DND-41 (cell line): ENCODE results near the gene CXCL6.

ENCODE experiments used
- ATAC-seq: fragments of 200-7000 bp; cut with Tn5 transposase; 3 replicates; pipeline ENCODE4 v1.9.1; 2021; ENCODE audit warnings: low read depth; ENCODE audit not compliant: insufficient read depth
- DNase-seq: peaks from one replicate; pipeline ENCODE4 v3.0.0-alpha.2; 2020
- H2AFZ ChIP-seq: 2 replicates; pipeline ENCODE4 v1.6.0; 2012; ENCODE audit warnings: low read depth, low read length
- H3K27ac ChIP-seq: 2 replicates; pipeline ENCODE4 v1.5.1; 2012; ENCODE audit warnings: low read length, inconsistent platforms
- H3K27me3 ChIP-seq: fragments of 200-600 bp; sonication (generic); 2 replicates; pipeline ENCODE4 v1.6.0; 2012; ENCODE audit warnings: low read length, mild to moderate bottlenecking, inconsistent platforms; ENCODE audit not compliant: insufficient read depth, poor library complexity
- H3K36me3 ChIP-seq: 2 replicates; pipeline ENCODE4 v1.5.1; 2012; ENCODE audit warnings: low read length, inconsistent platforms; ENCODE audit not compliant: insufficient read depth
- H3K4me1 ChIP-seq: 2 replicates; pipeline ENCODE4 v1.5.1; 2012; ENCODE audit warnings: mild to moderate bottlenecking, low read length; ENCODE audit not compliant: insufficient read depth
- H3K4me2 ChIP-seq: 2 replicates; pipeline ENCODE4 v1.6.0; 2012; ENCODE audit warnings: mild to moderate bottlenecking, moderate library complexity, low read length, inconsistent platforms; ENCODE audit not compliant: insufficient read depth
- H3K4me3 ChIP-seq, 2 experiments: fragments of 200-600 bp in 1 of 2; shearing (Covaris generic) in 1 of 2; 2 replicates each; pipeline ENCODE4 v1.5.1; 2012 to 2016; ENCODE audit warnings: inconsistent platforms in 2 of 2, low read length in 2 of 2, mild to moderate bottlenecking in 2 of 2, low read depth in 1 of 2, moderate library complexity in 1 of 2
- H3K79me2 ChIP-seq: 2 replicates; pipeline ENCODE4 v1.6.0; 2012; ENCODE audit warnings: low read length, inconsistent platforms; ENCODE audit not compliant: insufficient read depth
- H3K9ac ChIP-seq: 2 replicates; pipeline ENCODE4 v1.6.0; 2012; ENCODE audit warnings: low read depth, mild to moderate bottlenecking, inconsistent platforms, low read length, moderate library complexity
- H3K9me3 ChIP-seq: 2 replicates; pipeline ENCODE4 v1.5.1; 2012; ENCODE audit warnings: low read length, moderate library complexity, mild to moderate bottlenecking, inconsistent platforms; ENCODE audit not compliant: insufficient read depth, severe bottlenecking
- H4K20me1 ChIP-seq: 2 replicates; pipeline ENCODE4 v1.6.0; 2012; ENCODE audit warnings: low read length; ENCODE audit not compliant: insufficient read depth
- EZH2 ChIP-seq: IDR thresholded peaks from 3 replicates; pipeline ENCODE4 v1.6.1; 2012; ENCODE audit warnings: borderline replicate concordance, low read depth, mild to moderate bottlenecking, moderate library complexity, low read length, inconsistent platforms; ENCODE audit not compliant: severe bottlenecking
- TF ChIP-seq, protein P1 (sequence below): IDR thresholded peaks from 2 replicates; pipeline ENCODE4 v1.5.1; 2012; ENCODE audit warnings: borderline replicate concordance, low read length, moderate library complexity, mild to moderate bottlenecking; ENCODE audit not compliant: poor library complexity, severe bottlenecking; ENCODE audit errors: extremely low read depth

Gene CXCL6

DNA sequence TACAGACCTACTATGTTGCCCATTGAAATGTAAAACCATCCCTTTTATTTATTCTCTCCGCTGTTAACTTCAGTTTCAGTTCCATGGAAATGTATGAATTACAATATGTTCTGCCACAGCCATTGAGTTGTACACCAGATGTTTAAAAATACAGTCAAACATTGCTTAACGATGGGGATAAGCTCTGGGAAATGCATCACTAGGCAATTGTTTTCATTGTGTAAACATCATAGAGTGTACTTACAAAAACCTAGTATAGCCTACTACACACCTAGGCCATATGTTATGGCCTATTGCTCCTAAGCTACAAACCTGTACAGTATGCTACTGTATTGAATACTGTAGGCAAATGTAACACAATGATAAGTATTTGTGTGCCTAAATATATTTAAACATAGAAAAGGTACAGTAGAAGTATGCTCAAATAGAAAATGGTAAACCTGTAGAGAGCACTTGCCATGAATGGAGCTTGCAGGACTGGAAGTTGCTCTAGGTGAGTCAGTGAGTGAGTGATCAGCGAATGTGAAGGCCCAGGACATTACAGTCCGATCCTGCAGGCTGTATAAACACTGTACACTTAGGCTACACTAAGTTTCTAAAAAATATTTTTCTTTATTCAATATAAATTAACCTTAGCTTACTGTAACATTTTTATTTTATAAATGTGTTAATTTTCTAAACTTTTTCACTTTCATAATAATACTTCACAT lies 13.9 kb downstream of the CXCL6 start:
- no peaks in the 10 kb centered on the region for H3K4me1 ChIP-seq
- H2AFZ ChIP-seq: no peak overlapping the region
- no peaks in the 10 kb centered on the region for H3K27me3 ChIP-seq
- no peaks in the 10 kb centered on the region for H4K20me1 ChIP-seq
- TF ChIP-seq EZH2: no peak
- TF ChIP-seq, protein P1, sequence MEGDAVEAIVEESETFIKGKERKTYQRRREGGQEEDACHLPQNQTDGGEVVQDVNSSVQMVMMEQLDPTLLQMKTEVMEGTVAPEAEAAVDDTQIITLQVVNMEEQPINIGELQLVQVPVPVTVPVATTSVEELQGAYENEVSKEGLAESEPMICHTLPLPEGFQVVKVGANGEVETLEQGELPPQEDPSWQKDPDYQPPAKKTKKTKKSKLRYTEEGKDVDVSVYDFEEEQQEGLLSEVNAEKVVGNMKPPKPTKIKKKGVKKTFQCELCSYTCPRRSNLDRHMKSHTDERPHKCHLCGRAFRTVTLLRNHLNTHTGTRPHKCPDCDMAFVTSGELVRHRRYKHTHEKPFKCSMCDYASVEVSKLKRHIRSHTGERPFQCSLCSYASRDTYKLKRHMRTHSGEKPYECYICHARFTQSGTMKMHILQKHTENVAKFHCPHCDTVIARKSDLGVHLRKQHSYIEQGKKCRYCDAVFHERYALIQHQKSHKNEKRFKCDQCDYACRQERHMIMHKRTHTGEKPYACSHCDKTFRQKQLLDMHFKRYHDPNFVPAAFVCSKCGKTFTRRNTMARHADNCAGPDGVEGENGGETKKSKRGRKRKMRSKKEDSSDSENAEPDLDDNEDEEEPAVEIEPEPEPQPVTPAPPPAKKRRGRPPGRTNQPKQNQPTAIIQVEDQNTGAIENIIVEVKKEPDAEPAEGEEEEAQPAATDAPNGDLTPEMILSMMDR: no peak
- H3K36me3 ChIP-seq: no peaks in the 10 kb centered on the region
- ATAC-seq (no peak), DNase-seq (no peak)
- H3K9ac ChIP-seq: no peak overlapping the region
- H3K4me2 ChIP-seq: no peak overlapping the region
- no peaks in the 10 kb centered on the region for H3K9me3 ChIP-seq
- no peak overlapping the region for H3K4me3 ChIP-seq
- no peak overlapping the region for H3K27ac ChIP-seq
- no peaks in the 10 kb centered on the region for H3K79me2 ChIP-seq

DNA sequence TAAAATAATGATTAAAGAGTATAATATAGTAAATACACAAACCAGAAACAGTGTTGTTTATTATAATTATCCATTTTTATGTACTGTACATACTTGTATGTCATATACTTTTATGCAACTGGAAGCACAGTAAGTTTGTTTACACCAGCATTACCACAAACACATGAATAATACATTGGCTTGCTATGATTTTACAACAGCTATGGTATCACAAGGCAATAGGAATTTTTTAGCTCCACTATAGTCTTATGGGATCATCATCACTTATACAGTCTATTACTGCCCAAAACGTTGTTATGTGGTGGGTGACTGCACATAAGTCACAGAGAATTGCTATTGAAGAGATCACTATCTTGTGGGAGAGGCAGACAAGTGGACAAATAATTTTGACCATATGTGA lies 14.8 kb downstream of the CXCL6 start:
- Histone ChIP-seq H2AFZ (no peak overlapping the region), H3K4me1 (no peaks in the 10 kb centered on the region), H3K4me3 (no peak overlapping the region), H4K20me1 (no peaks in the 10 kb centered on the region), H3K27me3 (no peaks in the 10 kb centered on the region), H3K36me3 (no peaks in the 10 kb centered on the region), H3K4me2 (no peak overlapping the region), H3K9ac (no peak overlapping the region), H3K79me2 (no peaks in the 10 kb centered on the region), H3K9me3 (no peaks in the 10 kb centered on the region), H3K27ac (no peak overlapping the region)
- no peak for ATAC-seq
- DNase-seq: no peak
- no peak for TF ChIP-seq EZH2
- TF ChIP-seq, protein P1: no peak

DNA sequence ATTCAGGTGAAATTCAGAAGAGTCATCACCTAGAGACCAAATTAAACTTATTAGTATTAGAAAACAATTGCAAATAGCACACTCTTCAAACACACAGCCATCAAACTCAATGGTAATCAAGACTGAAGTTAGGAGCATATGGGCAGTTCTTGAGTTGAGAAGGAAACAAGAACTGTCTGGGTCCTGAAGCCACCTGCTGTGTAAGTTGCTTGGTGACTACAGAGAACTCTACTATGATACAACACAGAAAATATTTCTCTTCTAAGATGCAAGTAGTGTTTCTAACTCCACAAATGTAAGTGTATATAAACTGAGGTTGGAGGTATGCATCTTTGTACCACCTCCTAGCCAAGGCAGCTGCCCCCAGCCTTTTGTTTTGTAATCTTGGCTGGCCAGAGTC lies 16.3 kb downstream of the CXCL6 start:
- no peaks in the 10 kb centered on the region for H3K4me1 ChIP-seq
- no peak for ATAC-seq

More for the DNA sequence above, 16.3 kb downstream of the CXCL6 start:
- Histone ChIP-seq H3K36me3 (no peaks in the 10 kb centered on the region), H4K20me1 (no peaks in the 10 kb centered on the region), H3K27me3 (no peaks in the 10 kb centered on the region), H3K27ac (no peak overlapping the region), H3K79me2 (no peaks in the 10 kb centered on the region), H3K4me2 (no peak overlapping the region), H3K4me3 (no peak overlapping the region), H2AFZ (no peak overlapping the region; the same call in 1 of the 2 replicates), H3K9me3 (no peaks in the 10 kb centered on the region), H3K9ac (no peak overlapping the region)
- no peak for TF ChIP-seq EZH2
- TF ChIP-seq, protein P1: no peak
- DNase-seq: no peak
